NCI-H345 treated with DMSO at 0.1 percent for 48 hours (cell line): ENCODE measurements around the gene MAP3K8.

Source experiments
- DNase-seq: peaks from one replicate; lab custom pipeline; 2025; ENCODE audit not compliant: unreplicated experiment; lab: John Stamatoyannopoulos, UW

The MAP3K8 gene

GRCh38 chr10:30489346-30489745 is 55.4 kb downstream of the MAP3K8 start:
- DNase-seq, result no peak

DNA sequence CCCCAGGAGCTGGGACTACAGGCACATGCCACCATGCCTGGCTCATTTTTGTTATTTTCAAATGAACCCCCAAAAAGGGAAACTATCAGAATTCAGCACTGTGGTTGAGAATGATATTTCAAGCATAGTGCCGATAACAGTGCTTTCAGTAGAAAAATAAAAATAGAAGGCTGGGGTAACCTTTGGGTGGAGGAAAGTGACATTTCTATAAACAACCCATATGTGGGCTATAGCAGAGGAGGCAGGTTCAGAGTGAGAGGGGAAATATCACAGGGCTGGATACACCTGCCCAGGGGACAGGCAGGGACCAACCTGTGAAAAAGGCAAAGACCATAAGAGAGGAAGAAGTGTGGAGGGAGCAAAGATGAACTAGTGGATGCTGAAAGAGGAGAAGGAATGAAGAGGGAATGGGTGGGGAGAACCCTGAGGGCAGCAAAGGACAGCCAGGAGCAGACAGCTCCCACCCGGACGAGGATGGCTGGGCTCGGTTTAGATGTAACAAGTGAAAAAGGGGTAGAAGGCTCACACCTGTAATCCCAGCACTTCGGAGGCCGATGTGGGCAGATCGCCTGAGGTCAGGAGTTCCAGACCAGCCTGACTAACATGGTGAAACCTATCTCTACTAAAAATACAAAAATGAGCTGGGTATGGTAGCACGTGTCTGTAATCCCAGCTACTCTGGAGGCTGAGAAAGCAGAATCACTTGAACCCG is 56.5 kb downstream of the MAP3K8 start:
- DNase-seq, result no peak

DNA sequence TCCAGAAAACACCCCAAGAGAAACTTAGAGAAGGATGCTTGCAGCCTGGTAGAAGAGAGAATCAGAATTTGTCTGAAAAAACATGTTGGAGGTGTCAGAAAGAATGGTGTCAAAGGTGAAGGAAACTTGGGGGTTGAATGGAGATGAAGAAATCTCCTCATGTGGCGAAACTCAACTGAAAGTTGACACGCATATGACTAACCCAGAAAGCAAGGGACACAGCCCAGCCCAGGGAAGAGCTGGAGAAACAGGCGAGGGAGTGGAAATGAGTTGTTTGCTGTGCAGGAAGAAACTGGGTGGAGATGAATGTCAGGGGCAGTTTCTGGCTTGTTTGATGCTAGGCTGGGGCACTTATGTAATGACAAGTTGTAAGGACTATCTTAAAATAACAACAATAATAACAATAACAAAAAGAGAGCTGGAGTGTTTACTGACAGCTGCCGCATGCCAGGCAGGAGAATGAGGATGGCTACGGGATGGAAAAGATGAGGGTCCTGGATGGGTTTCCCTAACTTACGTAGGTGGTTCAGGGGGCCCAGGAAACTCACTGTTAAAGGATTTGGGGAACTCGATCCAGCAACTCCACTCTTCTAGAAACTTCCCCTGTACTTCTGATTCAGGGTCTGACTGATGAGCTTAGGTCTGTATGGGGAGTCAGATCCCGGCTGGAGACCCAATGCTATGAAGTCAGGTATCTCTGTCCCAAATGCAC is 57.4 kb downstream of the MAP3K8 start:
- DNase-seq, result no peak

- DNase-seq, result no peak
Observed at GRCh38 chr10:30491916-30492515, 58.0 kb downstream of the MAP3K8 start.

DNA sequence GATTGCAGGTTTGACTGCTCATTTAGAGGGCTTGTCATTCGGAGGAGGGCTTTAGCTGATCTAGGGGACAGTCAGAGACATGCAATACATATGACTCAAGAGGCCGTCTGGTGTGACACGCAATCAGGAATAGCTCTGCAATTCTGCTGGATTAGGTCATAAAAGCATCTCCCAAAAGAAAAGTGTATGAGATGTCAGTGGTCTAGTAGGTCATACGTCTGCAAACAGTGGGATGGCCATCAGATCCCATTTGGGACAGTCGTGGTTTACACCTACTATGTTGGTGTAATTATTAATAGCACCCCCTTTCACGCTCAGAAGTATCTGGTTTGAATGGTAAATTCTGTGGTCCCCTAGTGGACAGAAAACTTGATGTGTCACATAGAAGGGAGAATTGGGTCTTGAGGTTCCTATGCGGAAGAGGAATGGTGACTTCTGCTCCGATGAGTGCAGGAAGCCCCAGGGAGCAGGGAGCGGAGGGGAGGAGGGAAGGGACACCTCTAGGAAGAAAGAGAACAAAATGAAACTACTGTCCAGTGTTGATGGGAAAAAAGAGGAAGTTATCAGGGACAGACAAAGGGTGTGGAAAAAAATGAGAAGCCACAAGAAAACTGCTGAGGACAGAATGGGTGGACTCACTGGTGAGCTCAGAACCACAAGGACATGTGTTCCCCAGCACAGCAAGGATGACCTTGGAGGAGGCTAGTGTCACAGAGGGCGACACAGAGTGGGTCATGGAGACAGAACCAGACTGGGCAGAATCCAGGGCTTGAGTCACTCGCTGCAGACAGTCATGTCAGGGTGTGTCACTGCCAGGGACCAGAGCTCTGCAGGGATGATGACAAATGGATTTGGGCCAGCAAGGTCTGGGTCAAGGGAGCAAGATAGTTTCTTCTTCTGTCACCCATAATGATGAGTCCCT is 59.9 kb downstream of the MAP3K8 start:
- DNase-seq, result no peak

DNA sequence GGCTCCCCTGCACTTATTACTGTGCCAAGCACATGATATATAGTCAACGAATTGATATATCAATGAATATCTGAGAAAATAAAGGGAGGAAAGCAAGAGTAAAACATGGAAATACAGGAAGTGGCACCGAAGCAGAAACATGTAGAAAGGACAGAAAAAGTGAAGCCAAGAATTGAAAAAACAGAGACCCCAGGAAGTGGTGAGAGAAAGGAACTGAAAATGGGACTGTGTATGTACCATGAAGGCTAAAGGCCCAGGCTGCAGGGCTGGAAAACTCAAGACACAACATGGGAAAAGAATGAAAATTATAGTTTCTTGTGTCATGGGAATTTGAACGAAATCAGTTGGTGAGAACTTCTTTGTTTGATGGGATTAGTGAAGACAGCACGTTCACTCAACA is 60.6 kb downstream of the MAP3K8 start:
- DNase-seq, result no peak

GRCh38 chr10:30495687-30496086 is 61.7 kb downstream of the MAP3K8 start:
- no peak for DNase-seq

- DNase-seq, result no peak
Observed at GRCh38 chr10:30499816-30500215, 65.8 kb downstream of the MAP3K8 start.

GRCh38 chr10:30500534-30500933 is 66.5 kb downstream of the MAP3K8 start:
- no peak for DNase-seq

GRCh38 chr10:30500963-30501504 is 67.0 kb downstream of the MAP3K8 start:
- DNase-seq, result no peak

DNA sequence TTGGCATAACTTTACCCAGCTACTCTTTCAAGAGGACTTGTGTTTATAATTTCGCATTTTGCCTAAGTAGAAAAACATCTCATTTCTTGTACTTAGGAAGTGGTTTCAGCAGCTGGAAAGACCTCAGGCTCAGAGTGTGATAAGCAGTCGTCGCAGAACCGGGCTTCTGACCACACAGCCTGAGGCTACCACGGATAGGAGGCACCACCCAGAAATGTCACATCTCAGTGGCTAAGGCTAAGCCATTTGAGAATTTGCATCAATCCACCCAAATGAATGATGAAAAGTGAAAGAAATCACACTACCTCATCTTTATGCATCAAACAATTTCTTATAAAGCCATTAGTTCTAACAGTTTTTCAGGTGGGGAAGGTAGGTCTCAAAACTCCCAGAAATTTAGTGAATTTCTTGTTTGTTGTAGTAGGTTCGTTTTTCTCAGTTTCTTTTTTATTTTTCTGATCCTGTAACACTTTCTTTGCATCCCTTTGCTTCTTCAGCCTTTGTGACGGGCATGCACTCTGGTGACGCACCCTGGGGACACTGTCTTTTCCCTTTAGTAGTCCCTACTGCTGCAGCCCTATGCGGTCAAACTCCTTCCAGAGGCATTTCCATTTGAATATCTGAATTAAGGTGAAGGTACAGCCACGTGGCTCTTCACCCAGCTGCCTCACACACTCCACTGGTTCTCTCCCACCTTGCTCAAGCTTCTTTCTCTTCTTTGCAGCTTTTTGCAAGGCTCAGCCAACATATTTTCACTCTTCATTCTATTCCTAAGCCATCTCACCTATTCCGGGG is 68.5 kb downstream of the MAP3K8 start:
- no peak for DNase-seq

GRCh38 chr10:30503700-30504266 is 69.8 kb downstream of the MAP3K8 start:
- no peak for DNase-seq

DNA sequence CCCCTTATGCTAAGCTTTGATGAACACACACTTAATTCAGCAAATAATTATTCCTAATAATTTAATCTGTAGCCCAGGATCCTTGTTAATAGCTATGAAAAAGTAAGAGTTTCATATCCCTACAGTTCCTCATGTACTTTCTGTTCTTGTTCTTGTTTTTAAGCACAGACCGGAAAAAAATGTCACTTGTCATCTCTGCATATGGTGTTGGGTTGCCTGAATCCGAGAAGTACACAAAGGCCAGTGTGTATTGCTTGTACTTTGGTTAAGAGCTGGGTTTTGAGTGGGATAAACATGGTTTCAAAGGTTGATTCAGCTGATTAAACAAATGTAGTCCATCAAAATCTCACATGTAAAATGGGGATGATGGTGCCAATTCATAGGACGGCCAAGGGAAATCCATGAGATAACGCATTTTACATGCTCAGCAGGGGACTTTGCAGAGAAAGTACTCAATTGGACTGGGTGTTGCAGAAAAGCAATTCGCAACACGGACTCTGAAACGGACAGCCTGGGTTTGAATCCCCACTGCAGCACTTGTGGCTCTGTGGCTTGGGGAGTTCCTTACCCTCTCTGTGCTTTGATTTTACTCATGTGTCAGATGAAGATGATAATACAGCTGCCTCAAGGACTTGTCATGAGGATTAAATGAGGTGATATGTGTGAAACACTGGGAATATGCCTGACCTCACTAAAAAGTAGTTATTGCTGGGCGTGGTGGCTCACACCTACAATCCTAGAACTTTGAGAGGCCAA is 71.7 kb downstream of the MAP3K8 start:
- no peak for DNase-seq

- DNase-seq, result no peak
Observed at GRCh38 chr10:30509508-30509907, 75.5 kb downstream of the MAP3K8 start.

- DNase-seq, result no peak
Observed at GRCh38 chr10:30510184-30510931, 76.4 kb downstream of the MAP3K8 start.

- DNase-seq, result no peak
Observed at GRCh38 chr10:30510932-30511700, 77.1 kb downstream of the MAP3K8 start.
